ENCODE data around the gene SLIT1. TPM values are rescaled to one million over a fixed set of nuclear protein-coding genes. Genes with fewer than 3 reads are reported as not detected.

The SLIT1 gene
- total and polyA plus RNA-seq, 12 donors = 0.05 to 0.65 (median 0.15) TPM

- no peak for TF ChIP-seq CTCF (IDR thresholded peaks at IDR 0.05)
- TF ChIP-seq POLR2A (IDR thresholded peaks at IDR 0.05) = no peak
Measured at GRCh38 chr10:97180986-97181385, 4.8 kb downstream of the SLIT1 start.

GRCh38 chr10:97180363-97180755 lies 5.4 kb downstream of the SLIT1 start:
- no peak for DNase-seq
- no peak for TF ChIP-seq CTCF (IDR thresholded peaks at IDR 0.05)
- TF ChIP-seq POLR2A (IDR thresholded peaks at IDR 0.05) = no peak
- no peaks in the 10 kb centered on the region for H3K36me3 ChIP-seq (replicated peaks in 1 of 2)
- H3K4me3 ChIP-seq = no peak overlapping the region
- 73 to 82% (median 77%) methylated on average over 8 of the region's 8 CpGs for WGBS, 4 donors
- intact Hi-C loops (cut with DNase I) = no loop called here
- no peaks in the 10 kb centered on the region for H3K9me3 ChIP-seq (replicated peaks in 1 of 3)
- H3K27ac ChIP-seq = no peak overlapping the region
- peaks cover 10% of the 10 kb centered on the region for H3K27me3 ChIP-seq
- H3K4me1 ChIP-seq (replicated peaks in 1 of 2) = peaks cover under 1 to 1% of the 10 kb centered on the region in 2 donors

More at GRCh38 chr10:97180986-97181385, 4.8 kb downstream of the SLIT1 start:
- WGBS, 4 donors = 63 to 91% (median 89%) methylated on average over 5 to 10 of the region's 10 CpGs
- no peak overlapping the region for H3K27ac ChIP-seq
- H3K9me3 ChIP-seq (replicated peaks in 1 of 3) = no peaks in the 10 kb centered on the region
- no peak overlapping the region for H3K4me3 ChIP-seq
- intact Hi-C loops (cut with DNase I) = no loop called here
- peaks cover 5 to 6% of the 10 kb centered on the region in 2 donors for H3K4me1 ChIP-seq (replicated peaks in 1 of 2)
- no peaks in the 10 kb centered on the region for H3K36me3 ChIP-seq (replicated peaks in 1 of 2)
- peaks cover 15% of the 10 kb centered on the region for H3K27me3 ChIP-seq
- no peak for DNase-seq

- intact Hi-C loops (cut with DNase I) = no loop called here
- Histone ChIP-seq H3K4me3 (no peak overlapping the region), H3K9me3 (replicated peaks in 1 of 3) (no peaks in the 10 kb centered on the region), H3K27ac (no peak overlapping the region), H3K36me3 (replicated peaks in 1 of 2) (no peaks in the 10 kb centered on the region), H3K4me1 (replicated peaks in 1 of 2) (no peaks in the 10 kb centered on the region), H3K27me3 (peaks cover 5% of the 10 kb centered on the region)
- TF ChIP-seq POLR2A (IDR thresholded peaks at IDR 0.05) (no peak), CTCF (IDR thresholded peaks at IDR 0.05) (no peak)
- WGBS, 4 donors = 34 to 51% (median 45%) methylated on average over 13 to 26 of the region's 26 CpGs
- no peak for DNase-seq
Measured at GRCh38 chr10:97179731-97180362, 5.9 kb downstream of the SLIT1 start.

GRCh38 chr10:97179311-97179710 lies 6.4 kb downstream of the SLIT1 start:
- Histone ChIP-seq H3K27me3 (peaks cover under 1% of the 10 kb centered on the region), H3K4me3 (no peak overlapping the region), H3K4me1 (replicated peaks in 1 of 2) (no peaks in the 10 kb centered on the region), H3K9me3 (replicated peaks in 1 of 3) (no peaks in the 10 kb centered on the region), H3K27ac (no peak overlapping the region), H3K36me3 (replicated peaks in 1 of 2) (no peaks in the 10 kb centered on the region)
- intact Hi-C loops (cut with DNase I) = no loop called here
- no peak for DNase-seq
- no peak for TF ChIP-seq CTCF (IDR thresholded peaks at IDR 0.05)
- TF ChIP-seq POLR2A (IDR thresholded peaks at IDR 0.05) = no peak
- 47 to 55% (median 51%) methylated on average over 5 to 6 of the region's 6 CpGs for WGBS, 4 donors

All from adrenal gland (tissue), 12 donors.